ENCODE measurements around the gene GRAP. TPM values are rescaled to one million over a fixed set of nuclear protein-coding genes. Genes with fewer than 3 reads are reported as not detected.

GRAP gene
- total and polyA plus RNA-seq, 5 donors, result 2.3 to 4.1 (median 3.2) TPM

DNA sequence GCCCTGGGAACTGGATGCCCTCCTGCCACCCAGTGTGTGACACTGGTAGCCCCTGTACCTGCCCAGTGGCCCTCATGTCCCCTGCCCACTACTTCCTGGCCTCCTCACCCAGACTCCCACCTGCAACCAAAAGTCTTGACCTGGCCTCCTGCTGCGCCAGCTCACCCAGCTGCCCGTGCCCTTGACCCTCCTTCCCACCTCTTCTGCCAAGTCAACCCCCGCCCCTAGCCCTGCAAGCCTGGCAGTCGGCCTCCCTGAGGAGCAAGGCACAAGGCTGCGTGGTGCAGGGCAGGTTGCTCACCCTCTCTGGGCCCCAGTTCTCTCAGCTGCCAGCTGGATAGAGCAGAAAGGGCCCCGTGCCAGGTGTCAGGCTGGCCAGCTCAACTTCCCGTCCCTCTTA lies 29.9 kb downstream of the GRAP start:
- ATAC-seq, result no peak
- WGBS, result 60% methylated on average over 7 of the region's 7 CpGs
- Histone ChIP-seq H3K4me3 (ENCODE audit: low read length) (no peak overlapping the region), H3K27me3 (ENCODE audit: control insufficient read depth, insufficient read depth) (no peaks in the 10 kb centered on the region), H3K27ac (ENCODE audit: low read length) (no peak overlapping the region), H3K4me1 (ENCODE audit: control insufficient read depth, insufficient read depth, low read length) (no peaks in the 10 kb centered on the region), H3K9me3 (ENCODE audit: control insufficient read depth, low read length) (no peaks in the 10 kb centered on the region)
- intact Hi-C loops (cut with DNase I), result no loop called here
- DNase-seq, result peak in 2 of 3 donors; percentile 12 to 31

DNA sequence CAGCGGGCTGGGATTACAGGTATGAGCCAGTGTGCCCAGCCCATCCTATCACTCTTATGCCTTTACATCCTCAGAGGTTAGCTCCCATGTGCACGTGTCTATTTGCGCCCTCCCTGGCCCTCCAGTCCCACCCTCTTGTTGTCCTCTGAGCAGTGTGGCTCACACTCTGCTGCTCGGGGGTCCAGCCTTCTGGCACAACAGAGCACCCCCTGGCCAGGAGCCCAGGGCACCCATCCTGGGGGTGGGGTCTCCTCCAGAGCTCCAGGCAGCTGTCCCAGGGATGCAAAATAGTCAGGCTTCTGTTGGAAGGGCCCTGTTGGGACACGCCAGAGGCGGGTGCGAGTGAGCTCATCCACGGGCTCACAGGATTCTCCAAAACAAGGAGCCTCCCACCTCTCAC lies 30.5 kb downstream of the GRAP start:
- no peak for ATAC-seq

DNA sequence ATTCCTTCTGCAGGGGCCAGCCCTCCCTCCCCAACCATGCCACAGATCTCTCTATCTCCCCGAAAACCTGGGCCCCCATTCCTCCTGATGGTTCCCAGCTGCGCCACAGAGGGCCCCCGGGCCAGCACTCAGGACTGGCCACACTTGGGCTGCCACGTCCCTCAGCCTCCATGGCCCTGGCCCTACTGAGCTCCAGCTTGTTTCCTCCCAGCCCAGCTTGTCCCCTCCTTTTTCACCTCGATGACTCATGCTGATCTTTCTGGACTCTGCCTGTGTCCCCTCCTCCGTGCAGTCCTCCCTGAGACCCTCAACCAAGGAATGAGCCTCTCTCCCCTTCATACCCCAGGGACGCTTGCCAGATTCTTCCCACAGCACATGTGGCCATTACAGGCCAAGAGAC lies 31.3 kb downstream of the GRAP start:
- no peaks in the 10 kb centered on the region for H3K9me3 ChIP-seq (ENCODE audit: control insufficient read depth, low read length)
- H3K4me3 ChIP-seq (ENCODE audit: low read length), result no peak overlapping the region
- H3K27ac ChIP-seq (ENCODE audit: low read length), result no peak overlapping the region
- DNase-seq (peak in 1 of 3 donors; percentile 7), ATAC-seq (no peak)
- H3K27me3 ChIP-seq (ENCODE audit: control insufficient read depth, insufficient read depth), result no peaks in the 10 kb centered on the region
- no peaks in the 10 kb centered on the region for H3K4me1 ChIP-seq (ENCODE audit: control insufficient read depth, insufficient read depth, low read length)
- intact Hi-C loops (cut with DNase I), result no loop called here
- WGBS, result 75% methylated on average over 7 of the region's 7 CpGs

More for the DNA sequence above, 30.5 kb downstream of the GRAP start:
- DNase-seq, result peak in 2 of 3 donors; percentile 7 to 35
- Histone ChIP-seq H3K27me3 (ENCODE audit: control insufficient read depth, insufficient read depth) (no peaks in the 10 kb centered on the region), H3K4me1 (ENCODE audit: control insufficient read depth, insufficient read depth, low read length) (no peaks in the 10 kb centered on the region), H3K4me3 (ENCODE audit: low read length) (no peak overlapping the region), H3K27ac (ENCODE audit: low read length) (no peak overlapping the region), H3K9me3 (ENCODE audit: control insufficient read depth, low read length) (no peaks in the 10 kb centered on the region)
- intact Hi-C loops (cut with DNase I), result no loop called here
- WGBS, result 85% methylated on average over 8 of the region's 8 CpGs

- intact Hi-C loops (cut with DNase I), result loop anchor here in 1 of 4 donors (5.0 kb wide), 1 partner anchor 52 kb away; no protein-coding TSS in a partner anchor
- 76% methylated on average over 29 of the region's 29 CpGs for WGBS
- DNase-seq (peak in 2 of 3 donors; percentile 6 to 35), ATAC-seq (no peak)
- no peaks in the 10 kb centered on the region for H3K4me1 ChIP-seq (ENCODE audit: control insufficient read depth, insufficient read depth, low read length)
- no peak overlapping the region for H3K27ac ChIP-seq (ENCODE audit: low read length)
- no peaks in the 10 kb centered on the region for H3K9me3 ChIP-seq (ENCODE audit: control insufficient read depth, low read length)
- H3K4me3 ChIP-seq (ENCODE audit: low read length), result no peak overlapping the region
- H3K27me3 ChIP-seq (ENCODE audit: control insufficient read depth, insufficient read depth), result no peaks in the 10 kb centered on the region
Measured at GRCh38 chr17:19014628-19015215, 32.0 kb downstream of the GRAP start.

DNA sequence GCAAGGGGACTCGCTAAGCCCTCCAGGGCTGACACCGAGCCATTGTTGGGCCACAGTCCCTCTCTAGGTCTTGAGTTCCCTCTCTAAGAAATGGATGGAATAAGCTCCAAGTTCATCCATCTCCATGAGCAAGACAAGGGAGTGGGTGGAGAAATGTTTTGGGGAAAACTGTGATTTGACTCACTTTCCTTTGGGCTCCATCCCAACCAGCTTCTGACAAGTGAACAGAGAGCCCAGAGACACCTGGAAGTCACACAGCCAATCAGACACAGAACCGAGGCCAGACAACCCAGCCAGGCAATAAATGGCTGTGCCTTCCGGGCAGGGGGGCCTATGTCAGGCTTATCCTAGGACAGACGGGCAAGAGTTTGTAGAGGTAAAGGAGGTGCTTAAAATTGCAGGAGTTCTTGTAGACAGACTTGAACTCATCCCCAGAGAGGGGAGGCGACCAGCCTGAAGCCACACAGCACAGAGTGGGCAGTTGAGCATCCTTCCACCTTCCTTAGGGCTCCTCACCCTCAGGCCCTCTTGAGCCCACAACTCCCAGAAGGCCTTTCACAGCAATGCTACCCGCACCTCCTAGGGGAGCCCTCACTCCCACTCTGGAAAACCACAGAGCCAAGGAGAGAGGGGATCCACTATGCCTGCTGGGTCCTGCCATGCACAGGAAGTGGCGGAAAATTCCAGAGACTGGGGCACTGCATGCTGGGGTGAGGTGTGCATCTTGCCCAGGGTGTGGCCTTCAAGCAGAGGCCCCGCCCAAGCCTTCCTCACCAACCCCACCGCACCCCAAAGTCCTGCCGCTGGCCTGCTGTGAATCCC lies 32.7 kb downstream of the GRAP start:
- DNase-seq (peak in 2 of 3 donors; percentile 6 to 14), ATAC-seq (no peak)
- Histone ChIP-seq H3K27me3 (ENCODE audit: control insufficient read depth, insufficient read depth) (no peaks in the 10 kb centered on the region), H3K9me3 (ENCODE audit: control insufficient read depth, low read length) (no peaks in the 10 kb centered on the region), H3K4me3 (ENCODE audit: low read length) (no peak overlapping the region), H3K27ac (ENCODE audit: low read length) (no peak overlapping the region), H3K4me1 (ENCODE audit: control insufficient read depth, insufficient read depth, low read length) (no peaks in the 10 kb centered on the region)
- 93% methylated on average over 11 of the region's 11 CpGs for WGBS
- intact Hi-C loops (cut with DNase I), result loop anchor here in 1 of 4 donors (5.0 kb wide), 1 partner anchor 52 kb away; no protein-coding TSS in a partner anchor

- H3K4me1 ChIP-seq (ENCODE audit: control insufficient read depth, insufficient read depth, low read length), result no peaks in the 10 kb centered on the region
- no peaks in the 10 kb centered on the region for H3K27me3 ChIP-seq (ENCODE audit: control insufficient read depth, insufficient read depth)
- 97% methylated on average over 12 of the region's 12 CpGs for WGBS
- no peak overlapping the region for H3K27ac ChIP-seq (ENCODE audit: low read length)
- ATAC-seq, result no peak
- peak; percentile 4 to 32 (median 28) for DNase-seq
- H3K9me3 ChIP-seq (ENCODE audit: control insufficient read depth, low read length), result no peaks in the 10 kb centered on the region
- intact Hi-C loops (cut with DNase I), result loop anchor here in 1 of 4 donors (5.0 kb wide), 1 partner anchor 51 kb away; no protein-coding TSS in a partner anchor
- no peak overlapping the region for H3K4me3 ChIP-seq (ENCODE audit: low read length)
Measured at GRCh38 chr17:19013226-19013625, 33.5 kb downstream of the GRAP start.

DNA sequence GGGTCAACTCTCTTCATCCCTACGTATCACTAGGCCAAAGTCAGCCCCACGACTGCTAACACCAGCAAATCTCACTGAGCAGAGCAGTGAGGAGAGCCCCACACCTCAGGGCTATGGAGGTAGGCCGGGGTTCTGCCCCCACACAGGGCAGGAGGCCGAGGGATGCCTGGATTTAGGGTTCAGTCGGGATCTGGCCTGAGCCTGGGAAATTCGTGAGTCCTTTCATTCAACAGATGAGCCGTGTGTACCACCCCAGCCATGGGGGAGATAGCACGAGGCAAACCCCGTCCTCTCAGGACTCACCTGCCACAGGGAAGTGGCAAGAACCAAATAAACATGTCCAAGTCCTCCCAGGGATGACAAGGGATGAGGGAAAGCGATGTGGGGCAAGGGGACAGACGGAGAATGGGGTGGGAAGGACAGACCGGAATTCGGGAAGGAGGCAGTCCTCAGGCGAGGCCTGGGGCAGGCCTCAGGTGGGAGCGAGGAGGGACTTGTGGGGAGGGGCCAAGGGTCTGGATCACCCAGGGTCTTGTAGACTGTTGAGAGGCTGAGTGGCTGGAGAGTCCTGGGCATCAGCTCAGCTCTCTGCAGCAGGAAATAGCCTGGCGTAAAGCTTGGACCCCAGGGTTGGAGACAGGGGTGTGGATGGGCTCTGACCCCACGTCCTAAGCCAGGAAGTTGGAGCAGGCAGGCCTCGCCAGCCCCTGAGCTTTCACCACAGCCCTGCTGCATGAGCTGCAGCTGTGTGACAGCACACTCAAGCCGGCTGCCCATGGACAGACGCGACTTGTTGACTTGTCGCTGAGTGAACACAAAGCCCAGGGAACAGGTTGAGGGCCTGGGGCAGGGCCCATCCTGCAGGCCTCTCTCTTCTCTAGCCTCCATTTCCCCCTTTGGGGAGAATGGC lies 34.3 kb downstream of the GRAP start:
- Histone ChIP-seq H3K9me3 (ENCODE audit: control insufficient read depth, low read length) (no peaks in the 10 kb centered on the region), H3K27me3 (ENCODE audit: control insufficient read depth, insufficient read depth) (no peaks in the 10 kb centered on the region), H3K4me3 (ENCODE audit: low read length) (no peak overlapping the region), H3K4me1 (ENCODE audit: control insufficient read depth, insufficient read depth, low read length) (no peaks in the 10 kb centered on the region), H3K27ac (ENCODE audit: low read length) (no peak overlapping the region)
- 90% methylated on average over 22 of the region's 22 CpGs for WGBS
- ATAC-seq (no peak), DNase-seq (peak; percentile 6 to 38 (median 12))
- intact Hi-C loops (cut with DNase I), result loop anchor here in 1 of 4 donors (5.0 kb wide), 1 partner anchor 50 kb away; no protein-coding TSS in a partner anchor

GRCh38 chr17:19011581-19011980 lies 35.2 kb downstream of the GRAP start:
- DNase-seq, result peak in 2 of 3 donors; percentile 8 to 44
- ATAC-seq, result peak in 1 of 2 donors; percentile 19
- no peaks in the 10 kb centered on the region for H3K27me3 ChIP-seq (ENCODE audit: control insufficient read depth, insufficient read depth)
- intact Hi-C loops (cut with DNase I), result loop anchor here in 1 of 4 donors (5.0 kb wide), 1 partner anchor 49 kb away; no protein-coding TSS in a partner anchor
- H3K4me1 ChIP-seq (ENCODE audit: control insufficient read depth, insufficient read depth, low read length), result no peaks in the 10 kb centered on the region
- H3K9me3 ChIP-seq (ENCODE audit: control insufficient read depth, low read length), result no peaks in the 10 kb centered on the region
- H3K27ac ChIP-seq (ENCODE audit: low read length), result no peak overlapping the region
- no peak overlapping the region for H3K4me3 ChIP-seq (ENCODE audit: low read length)
- WGBS, result 81% methylated on average over 6 of the region's 6 CpGs

GRCh38 chr17:19010729-19011505 lies 35.8 kb downstream of the GRAP start:
- intact Hi-C loops (cut with DNase I), result loop anchor here in 1 of 4 donors (5.0 kb wide), 1 partner anchor 49 kb away; no protein-coding TSS in a partner anchor
- no peaks in the 10 kb centered on the region for H3K4me1 ChIP-seq (ENCODE audit: control insufficient read depth, insufficient read depth, low read length)
- WGBS, result 66% methylated on average over 11 of the region's 11 CpGs
- H3K4me3 ChIP-seq (ENCODE audit: low read length), result no peak overlapping the region
- H3K9me3 ChIP-seq (ENCODE audit: control insufficient read depth, low read length), result no peaks in the 10 kb centered on the region
- DNase-seq (peak in 2 of 3 donors; percentile 2 to 9), ATAC-seq (peak in 1 of 2 donors; percentile 22)
- no peak overlapping the region for H3K27ac ChIP-seq (ENCODE audit: low read length)
- no peaks in the 10 kb centered on the region for H3K27me3 ChIP-seq (ENCODE audit: control insufficient read depth, insufficient read depth)

DNA sequence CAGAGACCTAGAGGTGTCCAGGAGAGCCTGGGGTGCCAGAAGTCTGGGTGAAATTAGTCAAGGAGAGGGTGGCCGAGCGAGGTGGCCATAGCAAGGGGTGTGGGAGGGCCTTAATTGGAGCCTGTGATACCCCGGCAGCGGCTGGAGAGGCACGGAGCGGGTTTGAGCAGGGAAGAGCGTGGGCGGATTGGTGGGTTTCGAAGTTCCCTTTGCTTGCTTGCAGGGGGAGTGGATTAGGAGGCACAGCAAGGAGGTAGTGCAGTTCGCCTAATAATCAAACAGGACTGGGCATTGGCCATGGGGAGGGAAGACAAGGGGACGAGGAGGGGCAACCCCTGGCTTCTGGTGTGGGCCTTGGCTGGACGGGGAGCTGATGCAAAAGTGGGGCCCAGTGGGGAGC lies 36.8 kb downstream of the GRAP start:
- peak in 2 of 3 donors; percentile 2 to 16 for DNase-seq
- ATAC-seq, result no peak

More for the DNA sequence above, 36.8 kb downstream of the GRAP start:
- no peak overlapping the region for H3K4me3 ChIP-seq (ENCODE audit: low read length)
- H3K4me1 ChIP-seq (ENCODE audit: control insufficient read depth, insufficient read depth, low read length), result no peaks in the 10 kb centered on the region
- no peak overlapping the region for H3K27ac ChIP-seq (ENCODE audit: low read length)
- no peaks in the 10 kb centered on the region for H3K27me3 ChIP-seq (ENCODE audit: control insufficient read depth, insufficient read depth)
- WGBS, result 93% methylated on average over 12 of the region's 12 CpGs
- no peaks in the 10 kb centered on the region for H3K9me3 ChIP-seq (ENCODE audit: control insufficient read depth, low read length)
- intact Hi-C loops (cut with DNase I), result loop anchor here in 1 of 4 donors (5.0 kb wide), 1 partner anchor 48 kb away; no protein-coding TSS in a partner anchor

Data from right cardiac atrium (tissue), 5 donors.